GM20000 (cell line): ENCODE data around the gene RFT1.

ENCODE experiments used
- DNase-seq: peaks from one replicate; pipeline ENCODE4 v3.0.0; 2012; ENCODE audit warnings: low spot score
- TF ChIP-seq, protein P1 (sequence below): IDR thresholded peaks from 2 replicates; pipeline ENCODE4 v1.5.1; 2012; ENCODE audit warnings: mild to moderate bottlenecking, control low read depth; ENCODE audit errors: extremely low read depth, missing control alignments

The RFT1 gene

DNA sequence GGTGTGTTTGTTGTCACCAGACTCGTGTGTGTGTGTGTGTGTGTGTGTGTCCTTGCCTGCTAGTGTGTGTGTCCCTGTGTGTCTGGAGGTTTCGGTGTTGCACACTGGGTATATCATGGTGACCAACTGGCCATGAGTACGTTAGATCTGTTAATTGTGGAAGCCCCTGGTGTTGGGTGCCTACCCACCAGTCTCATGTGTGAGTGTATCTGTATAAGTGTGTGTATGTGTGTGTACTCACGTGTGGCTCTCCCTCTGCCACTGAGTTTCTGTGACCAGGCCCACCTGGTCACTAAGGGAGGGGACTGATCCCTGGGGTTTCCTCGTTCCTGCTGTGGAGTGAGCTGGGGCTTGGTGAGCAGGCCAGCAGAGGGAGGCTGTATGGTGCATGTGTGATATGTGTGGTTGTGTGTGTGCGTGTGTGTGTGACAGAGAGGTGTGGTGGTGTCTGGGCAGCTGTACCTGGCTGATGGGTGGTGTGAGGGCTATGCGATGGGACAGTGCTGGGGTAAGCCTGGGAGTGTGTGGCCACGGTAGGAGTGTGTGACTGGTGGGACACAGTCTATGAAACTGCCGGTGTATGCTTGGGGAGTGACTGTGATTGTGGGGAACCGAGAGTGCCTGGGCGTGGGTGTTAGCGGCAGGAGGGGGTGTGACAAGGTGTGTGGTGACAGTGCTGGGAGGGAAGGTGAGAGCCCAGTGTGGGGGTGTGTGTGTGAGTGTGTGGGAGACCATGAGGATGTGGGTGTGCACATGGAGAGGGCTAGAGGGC lies 32.6 kb upstream of the RFT1 start:
- DNase-seq: peak; percentile 63
- TF ChIP-seq, protein P1, sequence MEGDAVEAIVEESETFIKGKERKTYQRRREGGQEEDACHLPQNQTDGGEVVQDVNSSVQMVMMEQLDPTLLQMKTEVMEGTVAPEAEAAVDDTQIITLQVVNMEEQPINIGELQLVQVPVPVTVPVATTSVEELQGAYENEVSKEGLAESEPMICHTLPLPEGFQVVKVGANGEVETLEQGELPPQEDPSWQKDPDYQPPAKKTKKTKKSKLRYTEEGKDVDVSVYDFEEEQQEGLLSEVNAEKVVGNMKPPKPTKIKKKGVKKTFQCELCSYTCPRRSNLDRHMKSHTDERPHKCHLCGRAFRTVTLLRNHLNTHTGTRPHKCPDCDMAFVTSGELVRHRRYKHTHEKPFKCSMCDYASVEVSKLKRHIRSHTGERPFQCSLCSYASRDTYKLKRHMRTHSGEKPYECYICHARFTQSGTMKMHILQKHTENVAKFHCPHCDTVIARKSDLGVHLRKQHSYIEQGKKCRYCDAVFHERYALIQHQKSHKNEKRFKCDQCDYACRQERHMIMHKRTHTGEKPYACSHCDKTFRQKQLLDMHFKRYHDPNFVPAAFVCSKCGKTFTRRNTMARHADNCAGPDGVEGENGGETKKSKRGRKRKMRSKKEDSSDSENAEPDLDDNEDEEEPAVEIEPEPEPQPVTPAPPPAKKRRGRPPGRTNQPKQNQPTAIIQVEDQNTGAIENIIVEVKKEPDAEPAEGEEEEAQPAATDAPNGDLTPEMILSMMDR: no peak

DNA sequence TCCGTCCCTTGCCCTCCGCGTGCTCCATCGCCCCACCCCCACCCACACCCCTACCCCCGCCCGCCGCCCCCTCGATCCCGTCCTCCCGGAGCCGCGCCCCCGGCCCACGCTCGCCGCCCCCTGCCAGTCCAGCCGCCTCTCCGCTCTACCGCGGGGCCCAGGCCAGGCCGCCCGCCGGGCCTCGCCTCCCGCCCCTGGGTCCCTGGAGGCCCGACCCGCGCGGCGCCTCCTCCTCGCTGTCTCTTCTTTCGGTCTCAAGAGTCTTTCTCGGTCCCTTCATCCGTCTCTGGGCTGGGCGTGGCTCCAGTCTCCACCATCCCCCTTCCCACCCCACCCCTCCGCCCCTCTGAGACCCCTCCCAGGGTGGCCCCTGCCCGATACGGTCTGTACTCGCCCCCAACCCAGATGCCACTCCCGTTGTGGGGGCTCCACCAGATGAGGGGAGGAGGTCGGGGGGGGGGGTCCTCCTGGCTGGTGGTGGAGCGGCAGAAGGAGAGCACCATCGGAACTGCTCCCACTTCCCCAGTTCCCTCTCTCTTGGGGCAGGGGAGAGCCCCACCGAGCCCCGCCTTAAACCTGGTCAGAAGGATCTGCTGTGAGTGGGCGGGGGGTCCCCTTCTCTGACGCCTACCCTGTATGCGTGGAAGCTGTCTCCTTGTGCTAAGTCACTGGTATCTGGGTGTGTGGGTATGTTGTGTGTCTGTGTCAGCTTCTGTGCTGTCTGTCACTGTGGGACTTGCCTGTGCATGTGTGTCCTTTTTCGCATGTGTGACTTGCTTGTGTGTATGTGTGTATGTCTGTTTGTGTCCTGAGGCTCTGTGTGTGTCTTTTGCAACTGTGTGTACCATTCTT lies 31.8 kb upstream of the RFT1 start:
- TF ChIP-seq, protein P1: no peak
- DNase-seq: peak; percentile 86

DNA sequence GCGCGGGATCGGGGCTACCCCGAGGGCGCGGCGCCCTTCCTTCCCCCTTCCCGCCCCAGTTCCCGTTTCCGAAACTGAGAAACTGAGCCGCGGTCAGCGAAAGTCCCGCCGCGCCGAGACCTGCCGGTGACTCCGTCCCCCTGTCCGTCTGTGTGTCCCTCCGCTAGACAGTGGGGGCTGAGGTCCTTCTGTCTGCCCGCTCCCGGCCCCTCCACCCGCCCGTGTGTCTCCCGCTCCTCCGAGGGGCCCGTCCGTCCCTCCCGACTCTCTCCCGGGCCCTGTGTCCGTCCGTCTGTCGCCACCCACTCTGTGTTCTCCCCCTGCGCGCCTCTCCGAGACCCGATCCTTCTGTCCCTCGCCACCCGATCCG lies 31.2 kb upstream of the RFT1 start:
- DNase-seq: peak; percentile 63
- TF ChIP-seq, protein P1: no peak

DNA sequence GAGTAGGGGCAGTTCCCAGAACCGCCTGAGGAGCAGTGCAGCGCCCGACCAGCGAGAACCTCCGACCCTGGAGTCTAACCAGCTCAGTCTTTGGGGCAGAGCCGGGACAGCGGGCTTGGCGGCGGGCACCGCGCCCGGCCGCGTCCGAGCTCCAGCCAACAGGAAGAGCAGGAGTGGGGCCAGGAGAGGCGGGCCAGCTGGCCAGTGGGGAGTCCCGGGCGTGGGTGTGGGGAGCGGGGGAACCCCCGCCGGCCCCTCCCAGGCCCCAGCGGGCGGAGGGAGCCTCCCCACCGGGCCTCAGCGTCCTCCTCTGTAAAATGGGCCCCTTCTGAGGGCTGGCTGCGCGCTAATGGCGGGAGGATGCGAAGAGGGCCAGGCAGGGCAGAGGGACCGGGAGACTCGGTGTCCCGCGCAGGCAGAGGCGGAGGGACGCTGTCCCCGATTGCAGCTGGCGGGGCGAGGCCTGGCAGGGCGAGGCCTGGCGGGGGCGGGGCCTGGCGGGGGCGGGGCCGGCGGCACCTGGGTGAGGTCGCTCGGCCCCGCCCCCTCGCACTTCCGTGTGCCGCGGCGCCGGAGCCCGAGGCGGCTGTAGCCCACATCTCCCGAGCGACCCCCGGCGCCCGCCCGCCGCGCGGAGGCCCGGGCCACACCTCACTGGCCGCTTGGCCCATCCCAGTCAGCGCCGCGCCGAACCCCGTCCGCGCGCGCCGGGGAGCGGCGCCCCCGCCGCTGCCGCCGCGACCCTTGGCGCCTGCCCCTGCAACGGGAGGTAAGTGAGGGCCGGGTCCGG lies 30.6 kb upstream of the RFT1 start, which contains the start of gene PRKCD:
TSS of gene PRKCD (plus strand) at position 550 of the 790 bp plus-strand sequence. CDS start 17,214 bp downstream, outside the sequence.
- DNase-seq: peak; percentile 98
- TF ChIP-seq, protein P1: no peak

DNA sequence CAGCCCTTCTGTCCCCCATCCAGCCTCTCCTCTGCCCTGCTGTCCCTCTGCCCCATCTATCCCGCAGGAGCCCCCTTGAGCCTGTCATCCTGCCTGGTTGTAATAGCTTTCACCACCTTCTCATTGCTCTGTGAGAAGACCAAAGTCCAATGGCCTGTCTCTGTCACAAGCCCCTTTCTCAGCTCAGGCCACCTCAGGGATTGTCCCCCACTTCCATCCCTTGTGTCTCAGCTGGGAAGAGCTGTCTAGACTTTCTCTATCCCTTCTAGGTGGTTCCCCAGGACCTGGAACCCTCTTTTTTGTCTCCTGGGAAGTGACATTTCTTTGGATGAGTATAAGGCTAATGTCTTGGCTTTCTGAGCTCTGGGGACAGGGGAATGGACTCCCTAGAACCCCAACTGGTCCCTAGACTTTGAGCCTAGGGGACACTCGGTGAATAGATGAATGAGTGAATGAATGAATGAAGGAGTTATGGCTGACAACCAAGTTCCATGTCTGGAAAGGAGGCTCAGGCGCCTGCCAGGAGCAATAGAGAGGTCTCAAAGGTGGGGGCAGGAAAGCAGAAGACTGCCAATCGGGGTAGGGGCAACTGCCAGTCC lies 29.9 kb upstream of the RFT1 start:
- no peak for DNase-seq
- TF ChIP-seq, protein P1: no peak

DNA sequence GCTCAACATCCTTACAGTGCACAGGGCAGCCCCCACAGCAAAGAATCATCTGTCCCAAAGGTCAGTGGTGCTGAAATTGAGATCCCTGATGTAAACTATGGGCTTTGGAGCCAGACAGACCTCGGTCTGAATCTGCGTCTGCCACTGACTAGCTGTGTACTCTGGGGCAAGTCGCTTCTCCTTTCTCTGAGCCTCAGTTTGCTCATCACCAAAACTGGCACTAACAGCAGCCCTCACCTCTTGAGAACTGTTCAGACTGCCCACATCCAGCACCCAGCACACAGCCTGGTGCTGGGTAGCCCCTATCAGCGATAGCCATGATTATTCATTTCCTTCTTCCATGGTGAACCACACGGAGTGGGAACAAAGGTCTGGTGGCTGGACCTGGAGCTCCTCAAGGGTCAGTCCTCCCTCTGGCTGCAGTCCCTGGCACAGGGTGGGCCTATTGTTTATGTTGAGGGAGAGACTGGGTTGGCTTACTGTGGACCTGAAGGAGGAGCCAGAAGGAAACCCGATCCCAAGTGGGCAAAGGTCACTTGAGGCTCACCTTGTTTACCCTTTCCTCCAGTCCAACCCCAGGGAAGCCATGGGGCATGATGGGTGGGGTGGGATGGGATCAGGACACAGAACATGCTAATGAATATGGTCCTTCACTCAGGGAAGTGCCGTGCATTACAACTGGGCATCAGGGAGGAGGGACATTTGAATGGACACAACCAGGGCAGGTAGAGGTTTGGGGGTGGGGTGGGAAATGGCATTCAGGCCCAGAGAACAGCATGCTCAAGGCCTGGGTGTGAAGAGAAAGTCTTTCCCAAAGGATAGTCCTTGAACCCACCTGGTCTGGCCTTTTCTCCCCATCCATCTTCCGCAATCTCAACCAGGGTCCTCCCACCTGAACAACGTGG lies 29.2 kb upstream of the RFT1 start:
- TF ChIP-seq, protein P1: no peak
- no peak for DNase-seq
